ENCODE measurements around the gene TBC1D30. TPM values are rescaled to one million over a fixed set of nuclear protein-coding genes. Genes with fewer than 3 reads are reported as not detected.

Gene TBC1D30, protein sequence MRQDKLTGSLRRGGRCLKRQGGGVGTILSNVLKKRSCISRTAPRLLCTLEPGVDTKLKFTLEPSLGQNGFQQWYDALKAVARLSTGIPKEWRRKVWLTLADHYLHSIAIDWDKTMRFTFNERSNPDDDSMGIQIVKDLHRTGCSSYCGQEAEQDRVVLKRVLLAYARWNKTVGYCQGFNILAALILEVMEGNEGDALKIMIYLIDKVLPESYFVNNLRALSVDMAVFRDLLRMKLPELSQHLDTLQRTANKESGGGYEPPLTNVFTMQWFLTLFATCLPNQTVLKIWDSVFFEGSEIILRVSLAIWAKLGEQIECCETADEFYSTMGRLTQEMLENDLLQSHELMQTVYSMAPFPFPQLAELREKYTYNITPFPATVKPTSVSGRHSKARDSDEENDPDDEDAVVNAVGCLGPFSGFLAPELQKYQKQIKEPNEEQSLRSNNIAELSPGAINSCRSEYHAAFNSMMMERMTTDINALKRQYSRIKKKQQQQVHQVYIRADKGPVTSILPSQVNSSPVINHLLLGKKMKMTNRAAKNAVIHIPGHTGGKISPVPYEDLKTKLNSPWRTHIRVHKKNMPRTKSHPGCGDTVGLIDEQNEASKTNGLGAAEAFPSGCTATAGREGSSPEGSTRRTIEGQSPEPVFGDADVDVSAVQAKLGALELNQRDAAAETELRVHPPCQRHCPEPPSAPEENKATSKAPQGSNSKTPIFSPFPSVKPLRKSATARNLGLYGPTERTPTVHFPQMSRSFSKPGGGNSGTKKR
- total RNA-seq: 0.13 and 0.43 TPM in 2 replicates

DNA sequence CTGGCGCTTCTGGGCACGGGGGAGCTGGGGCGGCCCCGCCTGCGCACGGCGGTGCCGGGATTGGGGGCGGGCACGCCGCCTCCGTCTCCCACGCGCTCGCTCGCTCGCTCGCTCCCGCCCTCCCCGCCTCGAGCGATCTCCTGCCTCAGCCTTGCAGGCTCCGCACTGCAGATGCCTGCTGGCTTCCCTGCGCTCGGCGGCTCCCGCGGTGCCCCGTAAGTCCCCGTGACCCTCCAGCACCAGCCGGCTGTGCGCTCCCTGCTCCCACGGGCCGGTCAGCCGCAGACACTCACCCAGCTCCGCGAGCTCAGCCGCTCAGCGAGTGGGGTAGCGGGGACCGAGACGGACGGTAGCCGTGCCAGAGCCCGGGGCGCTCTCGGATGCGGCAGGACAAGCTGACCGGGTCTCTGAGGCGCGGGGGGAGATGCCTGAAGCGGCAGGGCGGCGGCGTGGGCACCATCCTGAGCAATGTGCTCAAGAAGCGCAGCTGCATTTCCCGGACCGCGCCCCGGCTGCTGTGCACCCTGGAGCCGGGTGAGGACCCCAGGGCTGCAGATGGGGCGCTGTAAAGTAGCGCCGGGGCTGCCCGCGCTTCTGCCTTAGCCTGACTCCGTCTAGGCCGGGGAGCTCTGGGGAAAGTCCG, at the start of gene TBC1D30:
TBC1D30 (plus strand) TSS at position 148 of the 643 bp plus-strand sequence; CDS start at position 381, 233 bp downstream.

Other genes with a start within 250 kb of the TBC1D30 start
- 5.1 and 10.8 TPM in 2 replicates for gene RASSF3, start 214.2 kb upstream of the TBC1D30 start, total RNA-seq
- 198 and 201 TPM in 2 replicates for gene GNS, start 65.2 kb upstream of the TBC1D30 start, total RNA-seq

All from articular chondrocyte of knee joint (primary cell).